SU-DHL-6 (cell line): ENCODE data around the gene TMEM88.

ENCODE experiments used
- CTCF ChIP-seq: fragments of 200-600 bp; sonication (generic); IDR thresholded peaks from one replicate; pipeline ENCODE4 v1.5.1; 2017; ENCODE audit warnings: antibody characterized with exemption, mild to moderate bottlenecking, low read length, moderate library complexity; ENCODE audit not compliant: insufficient read depth, poor library complexity, severe bottlenecking
- EZH2phosphoT487 ChIP-seq: fragments of 200-600 bp; sonication (generic), shearing (Covaris generic); conservative IDR thresholded peaks from 2 replicates; pipeline ENCODE4 v1.6.1; 2018; ENCODE audit warnings: mild to moderate bottlenecking, antibody characterized with exemption, low read length, moderate library complexity, mixed read lengths

- TF ChIP-seq CTCF (no peak), EZH2phosphoT487 (no peak)
These were observed 23.6 kb upstream of the TMEM88 start for GRCh38 chr17:7831233-7831632.
